GM12873 (cell line): ENCODE results near the gene EPB41L2.

Source experiments
- CTCF ChIP-seq: IDR thresholded peaks from 2 replicates; pipeline ENCODE4 v1.5.1; 2012; ENCODE audit warnings: low read depth, mild to moderate bottlenecking, moderate library complexity, low read length, control low read depth; ENCODE audit not compliant: insufficient read depth; ENCODE audit errors: missing control alignments

EPB41L2 gene

GRCh38 chr6:130991422-130992137 lies 71.5 kb downstream of the EPB41L2 start:
- no peak for TF ChIP-seq CTCF

- no peak for TF ChIP-seq CTCF
Measured at GRCh38 chr6:130985115-130985514, 77.9 kb downstream of the EPB41L2 start.

GRCh38 chr6:130982941-130983456 lies 80.0 kb downstream of the EPB41L2 start:
- no peak for TF ChIP-seq CTCF

- no peak for TF ChIP-seq CTCF
Measured at GRCh38 chr6:130982135-130982534, 80.9 kb downstream of the EPB41L2 start.

GRCh38 chr6:130981409-130981808 lies 81.6 kb downstream of the EPB41L2 start:
- no peak for TF ChIP-seq CTCF

GRCh38 chr6:130980310-130981032 lies 82.6 kb downstream of the EPB41L2 start:
- no peak for TF ChIP-seq CTCF

- no peak for TF ChIP-seq CTCF
Measured at GRCh38 chr6:130978660-130979396, 84.2 kb downstream of the EPB41L2 start.
